ENCODE measurements around the gene LKAAEAR1.

GRCh38 chr20:64041040-64041780, 43.0 kb downstream of the LKAAEAR1 start:
- TF ChIP-seq SIN3A (IDR thresholded peaks at IDR 0.05; ENCODE audit: borderline replicate concordance, insufficient read depth, low read length): no peak
- no peak for TF ChIP-seq POLR2AphosphoS5 (IDR thresholded peaks at IDR 0.05; ENCODE audit: low read depth, low read length)
- TF ChIP-seq, protein P1, sequence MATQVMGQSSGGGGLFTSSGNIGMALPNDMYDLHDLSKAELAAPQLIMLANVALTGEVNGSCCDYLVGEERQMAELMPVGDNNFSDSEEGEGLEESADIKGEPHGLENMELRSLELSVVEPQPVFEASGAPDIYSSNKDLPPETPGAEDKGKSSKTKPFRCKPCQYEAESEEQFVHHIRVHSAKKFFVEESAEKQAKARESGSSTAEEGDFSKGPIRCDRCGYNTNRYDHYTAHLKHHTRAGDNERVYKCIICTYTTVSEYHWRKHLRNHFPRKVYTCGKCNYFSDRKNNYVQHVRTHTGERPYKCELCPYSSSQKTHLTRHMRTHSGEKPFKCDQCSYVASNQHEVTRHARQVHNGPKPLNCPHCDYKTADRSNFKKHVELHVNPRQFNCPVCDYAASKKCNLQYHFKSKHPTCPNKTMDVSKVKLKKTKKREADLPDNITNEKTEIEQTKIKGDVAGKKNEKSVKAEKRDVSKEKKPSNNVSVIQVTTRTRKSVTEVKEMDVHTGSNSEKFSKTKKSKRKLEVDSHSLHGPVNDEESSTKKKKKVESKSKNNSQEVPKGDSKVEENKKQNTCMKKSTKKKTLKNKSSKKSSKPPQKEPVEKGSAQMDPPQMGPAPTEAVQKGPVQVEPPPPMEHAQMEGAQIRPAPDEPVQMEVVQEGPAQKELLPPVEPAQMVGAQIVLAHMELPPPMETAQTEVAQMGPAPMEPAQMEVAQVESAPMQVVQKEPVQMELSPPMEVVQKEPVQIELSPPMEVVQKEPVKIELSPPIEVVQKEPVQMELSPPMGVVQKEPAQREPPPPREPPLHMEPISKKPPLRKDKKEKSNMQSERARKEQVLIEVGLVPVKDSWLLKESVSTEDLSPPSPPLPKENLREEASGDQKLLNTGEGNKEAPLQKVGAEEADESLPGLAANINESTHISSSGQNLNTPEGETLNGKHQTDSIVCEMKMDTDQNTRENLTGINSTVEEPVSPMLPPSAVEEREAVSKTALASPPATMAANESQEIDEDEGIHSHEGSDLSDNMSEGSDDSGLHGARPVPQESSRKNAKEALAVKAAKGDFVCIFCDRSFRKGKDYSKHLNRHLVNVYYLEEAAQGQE (IDR thresholded peaks at IDR 0.05; ENCODE audit: insufficient read depth in 1 of 2, low read depth in 2 of 2, low read length in 2 of 2): no peak

All from PFSK-1 (cell line).